ENCODE data around the gene ABI3BP.
A peak's percentile ranks its signal among the peaks of the same experiment; 100 is the strongest.

ABI3BP gene

GRCh38 chr3:100781301-100781700 is 211.9 kb downstream of the ABI3BP start:
- H3K4me3 ChIP-seq (ENCODE audit: low read depth, low read length) = no peak overlapping the region
- DNase-seq (ENCODE audit: low read depth) = no peak
- TF ChIP-seq CTCF (IDR thresholded peaks at IDR 0.05; ENCODE audit: low read depth, low read length) (no peak), MYC (IDR thresholded peaks at IDR 0.05; ENCODE audit: low read depth, low read length) (no peak), POLR2A (IDR thresholded peaks at IDR 0.05; ENCODE audit: extremely low read depth, insufficient read length) (no peak), MAX (IDR thresholded peaks at IDR 0.05; ENCODE audit: low read depth, low read length) (no peak)

GRCh38 chr3:100780071-100780622 is 213.1 kb downstream of the ABI3BP start:
- no peak overlapping the region for H3K4me3 ChIP-seq (ENCODE audit: low read depth, low read length)
- no peak for TF ChIP-seq POLR2A (IDR thresholded peaks at IDR 0.05; ENCODE audit: extremely low read depth, insufficient read length)
- TF ChIP-seq MAX (IDR thresholded peaks at IDR 0.05; ENCODE audit: low read depth, low read length) = no peak
- no peak for TF ChIP-seq CTCF (IDR thresholded peaks at IDR 0.05; ENCODE audit: low read depth, low read length)
- no peak for TF ChIP-seq MYC (IDR thresholded peaks at IDR 0.05; ENCODE audit: low read depth, low read length)
- DNase-seq (ENCODE audit: low read depth) = no peak

- no peak for DNase-seq (ENCODE audit: low read depth)
- no peak for TF ChIP-seq MAX (IDR thresholded peaks at IDR 0.05; ENCODE audit: low read depth, low read length)
- no peak for TF ChIP-seq CTCF (IDR thresholded peaks at IDR 0.05; ENCODE audit: low read depth, low read length)
- TF ChIP-seq POLR2A (IDR thresholded peaks at IDR 0.05; ENCODE audit: extremely low read depth, insufficient read length) = no peak
- H3K4me3 ChIP-seq (ENCODE audit: low read depth, low read length) = no peak overlapping the region
Observed at GRCh38 chr3:100779480-100779879, 213.7 kb downstream of the ABI3BP start.

GRCh38 chr3:100777271-100777670 is 215.9 kb downstream of the ABI3BP start:
- H3K4me3 ChIP-seq (ENCODE audit: low read depth, low read length) = no peak overlapping the region
- no peak for DNase-seq (ENCODE audit: low read depth)
- TF ChIP-seq POLR2A (IDR thresholded peaks at IDR 0.05; ENCODE audit: extremely low read depth, insufficient read length) = no peak
- no peak for TF ChIP-seq MAX (IDR thresholded peaks at IDR 0.05; ENCODE audit: low read depth, low read length)
- TF ChIP-seq MYC (IDR thresholded peaks at IDR 0.05; ENCODE audit: low read depth, low read length) = no peak
- no peak for TF ChIP-seq CTCF (IDR thresholded peaks at IDR 0.05; ENCODE audit: low read depth, low read length)

GRCh38 chr3:100776746-100777145 is 216.5 kb downstream of the ABI3BP start:
- DNase-seq (ENCODE audit: low read depth) = peak; percentile 12
- no peak overlapping the region for H3K4me3 ChIP-seq (ENCODE audit: low read depth, low read length)
- TF ChIP-seq CTCF (IDR thresholded peaks at IDR 0.05; ENCODE audit: low read depth, low read length) (no peak), MAX (IDR thresholded peaks at IDR 0.05; ENCODE audit: low read depth, low read length) (no peak), POLR2A (IDR thresholded peaks at IDR 0.05; ENCODE audit: extremely low read depth, insufficient read length) (no peak), MYC (IDR thresholded peaks at IDR 0.05; ENCODE audit: low read depth, low read length) (no peak)

All from NB4 (cell line).